ENCODE measurements around the gene BTNL8. TPM values are rescaled to one million over a fixed set of nuclear protein-coding genes. Genes with fewer than 3 reads are reported as not detected.

The BTNL8 gene
- total RNA-seq, 1 donor from 2014 or later, result 0.59 TPM

DNA sequence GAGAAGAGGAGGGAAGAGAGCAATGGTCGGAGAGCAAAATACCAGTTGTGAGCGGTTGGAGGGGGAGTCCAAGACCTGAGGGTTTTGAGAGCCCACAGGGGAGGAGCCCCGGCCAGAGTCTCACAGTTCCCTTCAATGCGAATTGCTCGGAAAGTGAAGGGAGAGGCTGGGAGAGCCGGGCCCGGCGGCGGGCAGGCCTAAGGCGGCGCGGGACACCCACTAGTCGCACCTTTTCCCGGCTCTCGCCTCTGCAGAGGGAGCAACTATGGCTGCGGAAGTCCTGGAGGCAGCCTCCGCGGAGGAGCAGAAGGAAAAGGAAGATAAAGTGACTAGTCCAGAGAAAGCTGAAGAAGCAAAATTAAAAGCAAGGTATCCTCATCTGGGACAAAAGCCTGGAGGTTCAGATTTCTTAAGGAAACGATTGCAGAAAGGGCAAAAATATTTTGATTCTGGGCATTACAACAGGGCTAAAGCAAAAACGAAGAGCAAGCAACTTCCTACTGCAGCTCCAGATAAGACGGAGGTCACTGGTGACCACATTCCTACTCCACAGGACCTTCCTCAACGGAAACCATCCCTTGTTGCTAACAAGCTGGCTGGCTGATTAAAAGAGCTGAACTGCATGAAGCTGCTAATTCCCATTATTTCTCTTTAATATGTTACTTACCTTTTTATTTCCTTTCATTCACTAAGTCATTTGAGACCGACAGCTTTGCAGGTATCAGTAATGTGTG lies 83.2 kb downstream of the BTNL8 start:
- H3K4me1 Mint-ChIP-seq (ENCODE audit: unreplicated experiment), result no peaks in the 10 kb centered on the region
- DNase-seq (ENCODE audit: low spot score), result no peak
- H3K27me3 Mint-ChIP-seq (ENCODE audit: unreplicated experiment), result no peaks in the 10 kb centered on the region
- TF ChIP-seq, protein P1, sequence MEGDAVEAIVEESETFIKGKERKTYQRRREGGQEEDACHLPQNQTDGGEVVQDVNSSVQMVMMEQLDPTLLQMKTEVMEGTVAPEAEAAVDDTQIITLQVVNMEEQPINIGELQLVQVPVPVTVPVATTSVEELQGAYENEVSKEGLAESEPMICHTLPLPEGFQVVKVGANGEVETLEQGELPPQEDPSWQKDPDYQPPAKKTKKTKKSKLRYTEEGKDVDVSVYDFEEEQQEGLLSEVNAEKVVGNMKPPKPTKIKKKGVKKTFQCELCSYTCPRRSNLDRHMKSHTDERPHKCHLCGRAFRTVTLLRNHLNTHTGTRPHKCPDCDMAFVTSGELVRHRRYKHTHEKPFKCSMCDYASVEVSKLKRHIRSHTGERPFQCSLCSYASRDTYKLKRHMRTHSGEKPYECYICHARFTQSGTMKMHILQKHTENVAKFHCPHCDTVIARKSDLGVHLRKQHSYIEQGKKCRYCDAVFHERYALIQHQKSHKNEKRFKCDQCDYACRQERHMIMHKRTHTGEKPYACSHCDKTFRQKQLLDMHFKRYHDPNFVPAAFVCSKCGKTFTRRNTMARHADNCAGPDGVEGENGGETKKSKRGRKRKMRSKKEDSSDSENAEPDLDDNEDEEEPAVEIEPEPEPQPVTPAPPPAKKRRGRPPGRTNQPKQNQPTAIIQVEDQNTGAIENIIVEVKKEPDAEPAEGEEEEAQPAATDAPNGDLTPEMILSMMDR (IDR thresholded peaks at IDR 0.05; ENCODE audit: unreplicated experiment), result no peak
- no peak overlapping the region for H3K4me3 Mint-ChIP-seq (ENCODE audit: unreplicated experiment)
- no peaks in the 10 kb centered on the region for H3K36me3 Mint-ChIP-seq (ENCODE audit: low read depth, unreplicated experiment)
- H3K27ac Mint-ChIP-seq (ENCODE audit: unreplicated experiment), result no peak overlapping the region
- H3K9me3 Mint-ChIP-seq (ENCODE audit: unreplicated experiment), result no peaks in the 10 kb centered on the region

DNA sequence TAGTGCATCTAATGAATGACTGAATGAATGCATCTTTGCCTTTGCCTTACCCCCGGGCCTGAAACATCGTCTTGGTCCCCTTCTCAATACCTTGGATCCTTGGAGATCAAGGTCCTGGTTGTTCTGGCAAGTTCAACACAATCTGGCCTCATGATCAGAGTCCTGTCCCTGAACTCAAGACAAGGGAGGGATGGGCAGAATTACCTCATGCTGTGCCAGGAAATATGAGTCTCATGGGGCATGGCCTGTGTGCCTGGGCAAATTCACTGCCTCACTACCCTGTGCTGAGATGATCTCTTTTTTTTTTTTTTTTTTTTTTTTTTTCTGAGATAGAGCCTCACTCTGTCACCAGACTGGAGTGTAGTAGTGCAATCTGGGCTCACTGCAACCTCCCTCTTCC lies 89.1 kb downstream of the BTNL8 start:
- Mint-ChIP-seq H3K27me3 (ENCODE audit: unreplicated experiment) (no peaks in the 10 kb centered on the region), H3K36me3 (ENCODE audit: low read depth, unreplicated experiment) (no peaks in the 10 kb centered on the region), H3K4me1 (ENCODE audit: unreplicated experiment) (no peaks in the 10 kb centered on the region), H3K9me3 (ENCODE audit: unreplicated experiment) (no peaks in the 10 kb centered on the region), H3K27ac (ENCODE audit: unreplicated experiment) (no peak overlapping the region), H3K4me3 (ENCODE audit: unreplicated experiment) (no peak overlapping the region)
- TF ChIP-seq, protein P1 (IDR thresholded peaks at IDR 0.05; ENCODE audit: unreplicated experiment), result no peak
- no peak for DNase-seq (ENCODE audit: low spot score)

DNA sequence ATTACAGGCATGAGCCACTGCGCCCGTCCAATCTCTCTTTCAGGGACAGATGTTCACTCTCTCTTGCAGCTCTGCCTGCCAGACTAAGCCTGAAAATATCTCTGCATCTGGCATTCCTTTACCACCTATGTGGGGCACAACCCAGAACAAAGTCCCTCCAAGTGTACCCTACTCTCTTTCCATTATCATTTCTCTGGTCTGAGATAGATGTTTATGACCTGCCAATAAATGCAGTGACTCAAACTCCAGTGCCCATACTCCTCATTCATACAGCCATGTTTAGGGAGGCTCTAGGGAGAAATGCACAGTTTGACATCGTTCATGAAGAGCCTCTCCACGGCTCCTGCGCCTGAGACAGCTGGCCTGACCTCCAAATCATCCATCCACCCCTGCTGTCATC lies 89.6 kb downstream of the BTNL8 start, which contains the start of gene BTNL3:
BTNL3 (plus strand) TSS at position 255 of the 400 bp plus-strand sequence. CDS start 183 bp downstream, outside the sequence.
- Mint-ChIP-seq H3K4me3 (ENCODE audit: unreplicated experiment) (no peak within 1 kb of the TSS), H3K27me3 (ENCODE audit: unreplicated experiment) (no peaks in the 10 kb centered on the region), H3K36me3 (ENCODE audit: low read depth, unreplicated experiment) (no peaks in the 10 kb centered on the region), H3K4me1 (ENCODE audit: unreplicated experiment) (no peaks in the 10 kb centered on the region), H3K27ac (ENCODE audit: unreplicated experiment) (no peak within 1 kb of the TSS), H3K9me3 (ENCODE audit: unreplicated experiment) (no peaks in the 10 kb centered on the region)
- TF ChIP-seq, protein P1 (IDR thresholded peaks at IDR 0.05; ENCODE audit: unreplicated experiment), result no peak
- DNase-seq (ENCODE audit: low spot score), result no peak

DNA sequence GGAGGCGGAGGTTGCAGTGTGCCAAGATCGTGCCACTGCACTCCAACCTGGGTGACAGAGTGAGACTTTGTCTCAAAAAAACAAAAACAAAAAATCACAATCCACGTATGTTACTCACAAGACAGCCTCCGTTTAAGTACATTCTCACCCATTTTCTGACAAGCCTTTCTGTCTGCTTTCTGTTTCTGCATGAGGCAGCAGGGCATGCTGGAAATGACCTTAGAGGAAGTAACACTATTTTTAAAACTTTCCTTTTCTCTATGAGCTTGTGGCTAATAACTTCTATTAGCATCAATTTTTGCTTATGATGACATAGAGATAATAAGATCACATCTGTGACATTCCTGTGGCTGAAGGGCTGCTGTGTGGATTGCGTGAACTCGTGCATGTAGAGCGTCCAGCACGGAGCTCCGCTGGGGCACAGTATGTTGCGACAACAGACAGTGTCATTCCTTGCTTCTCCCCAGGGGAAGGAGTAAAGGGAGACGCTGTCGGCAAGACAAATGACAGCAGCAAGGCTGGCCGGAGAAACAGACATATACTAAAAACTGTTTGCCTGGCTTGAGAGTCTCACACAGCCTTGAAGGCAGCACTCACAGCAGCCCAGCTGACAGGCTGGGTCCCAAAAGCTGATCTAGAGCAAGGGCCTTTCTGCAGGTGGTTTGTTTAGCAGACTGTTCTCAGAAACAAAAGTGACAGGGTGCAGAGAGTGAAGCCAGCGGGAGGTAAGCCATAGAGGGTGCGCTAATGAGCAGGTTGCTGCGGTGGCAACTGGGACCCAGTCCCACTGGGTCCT lies 91.3 kb downstream of the BTNL8 start:
- TF ChIP-seq, protein P1 (IDR thresholded peaks at IDR 0.05; ENCODE audit: unreplicated experiment), result no peak
- Mint-ChIP-seq H3K4me3 (ENCODE audit: unreplicated experiment) (no peak overlapping the region), H3K4me1 (ENCODE audit: unreplicated experiment) (no peaks in the 10 kb centered on the region), H3K9me3 (ENCODE audit: unreplicated experiment) (no peaks in the 10 kb centered on the region), H3K27me3 (ENCODE audit: unreplicated experiment) (no peaks in the 10 kb centered on the region), H3K36me3 (ENCODE audit: low read depth, unreplicated experiment) (no peaks in the 10 kb centered on the region), H3K27ac (ENCODE audit: unreplicated experiment) (no peak overlapping the region)
- no peak for DNase-seq (ENCODE audit: low spot score)

DNA sequence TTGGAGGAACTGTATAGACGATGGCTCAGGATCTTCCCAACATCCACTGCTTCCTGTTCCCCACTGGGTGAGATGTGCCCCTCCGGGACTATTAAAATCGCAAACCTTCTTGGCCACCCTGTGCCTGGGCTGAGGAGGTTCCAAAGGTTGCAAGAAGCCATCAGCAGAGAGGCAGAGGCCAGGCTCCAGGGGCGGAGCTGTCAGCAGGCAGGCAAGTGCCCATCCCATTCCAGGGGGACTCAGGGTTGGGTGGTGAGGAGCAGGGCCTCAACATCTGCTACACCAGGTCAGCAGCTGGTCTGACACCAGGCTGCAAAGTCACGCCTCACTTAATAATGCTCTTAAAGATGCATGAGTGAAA lies 91.9 kb downstream of the BTNL8 start:
- Mint-ChIP-seq H3K27me3 (ENCODE audit: unreplicated experiment) (no peaks in the 10 kb centered on the region), H3K36me3 (ENCODE audit: low read depth, unreplicated experiment) (no peaks in the 10 kb centered on the region), H3K9me3 (ENCODE audit: unreplicated experiment) (no peaks in the 10 kb centered on the region), H3K4me1 (ENCODE audit: unreplicated experiment) (no peaks in the 10 kb centered on the region), H3K4me3 (ENCODE audit: unreplicated experiment) (no peak overlapping the region), H3K27ac (ENCODE audit: unreplicated experiment) (no peak overlapping the region)
- DNase-seq (ENCODE audit: low spot score), result no peak
- TF ChIP-seq, protein P1 (IDR thresholded peaks at IDR 0.05; ENCODE audit: unreplicated experiment), result no peak

Measured in endothelial cell (in vitro differentiated cells).